Astrocyte of the cerebellum (primary cell): Measurements from ENCODE around the gene THSD7B.
"Not testable (repeated sequence)": the region's sequence is repeated elsewhere in the genome, so short reads cannot be mapped to it uniquely, and the experiment has no call there.

Source experiments
- DNase-seq: peaks from one replicate; pipeline ENCODE4 v3.0.0-alpha.2; 2011; ENCODE audit warnings: low read depth
- H3K4me3 ChIP-seq: 2 replicates; pipeline ENCODE4 v1.5.1; 2011; ENCODE audit warnings: mild to moderate bottlenecking, low read depth, low read length, moderate library complexity
- CTCF ChIP-seq: IDR thresholded peaks from 2 replicates; pipeline ENCODE4 v1.5.1; 2012; ENCODE audit warnings: low read length, low read depth, moderate library complexity, mild to moderate bottlenecking; ENCODE audit errors: missing control alignments
- in situ Hi-C: cut with HindIII; loops from 2 replicates; pipeline ENCODE4 v1.10.0; 2017; ENCODE audit warnings: low sequenced_read_pairs

The THSD7B gene

GRCh38 chr2:137096693-137097092, 331.3 kb downstream of the THSD7B start:
- in situ Hi-C loops: no loop called here
- no peak for DNase-seq
- no peak overlapping the region for H3K4me3 ChIP-seq
- TF ChIP-seq CTCF: no peak

- DNase-seq, H3K4me3 ChIP-seq, in situ Hi-C loops: not testable (repeated sequence)
These were observed 336.5 kb downstream of the THSD7B start for GRCh38 chr2:137101814-137102213.

GRCh38 chr2:137107904-137108303, 342.6 kb downstream of the THSD7B start:
- no peak for DNase-seq
- no peak overlapping the region for H3K4me3 ChIP-seq
- no peak for TF ChIP-seq CTCF
- in situ Hi-C loops: no loop called here

GRCh38 chr2:137111896-137112295, 346.6 kb downstream of the THSD7B start:
- no peak overlapping the region for H3K4me3 ChIP-seq
- in situ Hi-C loops: no loop called here
- no peak for DNase-seq
- no peak for TF ChIP-seq CTCF

- in situ Hi-C loops: no loop called here
- no peak overlapping the region for H3K4me3 ChIP-seq
- DNase-seq: no peak
- TF ChIP-seq CTCF: no peak
These were observed 349.9 kb downstream of the THSD7B start for GRCh38 chr2:137115081-137115794.

- no peak for TF ChIP-seq CTCF
- in situ Hi-C loops: no loop called here
- no peak for DNase-seq
- no peak overlapping the region for H3K4me3 ChIP-seq
These were observed 350.4 kb downstream of the THSD7B start for GRCh38 chr2:137115795-137116089.

- in situ Hi-C loops: no loop called here
- DNase-seq: no peak
- no peak overlapping the region for H3K4me3 ChIP-seq
- TF ChIP-seq CTCF: no peak
These were observed 352.0 kb downstream of the THSD7B start for GRCh38 chr2:137117385-137117784.
